Activated B cell treated with CpG ODN at 0.5 μM for 24 hours (primary cell): ENCODE measurements around the gene MACROD2. TPM values are rescaled to one million over a fixed set of nuclear protein-coding genes. Genes with fewer than 3 reads are reported as not detected.

ENCODE experiments used
- ATAC-seq: fragments of 200-7000 bp; cut with Tn5 transposase; one replicate; pipeline ENCODE4 v1.10.0; 2021; ENCODE audit warnings: low read depth, mild to moderate bottlenecking, moderate library complexity
- CTCF ChIA-PET: fragments of 350-600 bp; sonication (Branson Sonifier 250); formaldehyde crosslinking; loops from one replicate; lab custom pipeline; 2021; ENCODE audit warnings: antibody characterized with exemption; lab: Charles Lee
- POLR2A ChIA-PET: fragments of 350-600 bp; sonication (Branson Sonifier 250); formaldehyde crosslinking; loops from one replicate; lab custom pipeline; 2021; ENCODE audit warnings: antibody characterized with exemption; lab: Charles Lee
- DNase-seq: peaks from one replicate; pipeline ENCODE4 v3.0.0; 2022
- H3K27ac Mint-ChIP-seq: one replicate; pipeline ENCODE4 v1.8.0; 2020; ENCODE audit warnings: mixed read lengths
- H3K27me3 Mint-ChIP-seq: one replicate; pipeline ENCODE4 v1.8.0; 2021; ENCODE audit warnings: mixed read lengths
- H3K36me3 Mint-ChIP-seq: one replicate; pipeline ENCODE4 v1.8.0; 2021; ENCODE audit warnings: low read depth, mixed read lengths
- H3K4me1 Mint-ChIP-seq: one replicate; pipeline ENCODE4 v1.8.0; 2021; ENCODE audit warnings: mixed read lengths
- H3K4me3 Mint-ChIP-seq: one replicate; pipeline ENCODE4 v1.8.0; 2020; ENCODE audit warnings: mild to moderate bottlenecking, mixed read lengths
- H3K9me3 Mint-ChIP-seq: one replicate; pipeline ENCODE4 v1.8.0; 2020; ENCODE audit warnings: mixed read lengths
- CTCF ChIP-seq: fragments of 200-600 bp; IDR thresholded peaks from one replicate; pipeline ENCODE4 v1.8.0; 2022; ENCODE audit warnings: antibody characterized with exemption, mild to moderate bottlenecking
- intact Hi-C: fragments of 100-400 bp; cut with micrococcal nuclease; formaldehyde crosslinking; loops from one replicate; pipeline ENCODE4 v1.15.1; 2024
- total RNA-seq: library from RNA; stranded (reverse); gene quantifications from 2 replicates; pipeline ENCODE4 v1.2.3, GENCODE V29; 2022

The MACROD2 gene
- total RNA-seq, 1 donor from 2014 or later: 55.1 TPM

- DNase-seq (no peak), ATAC-seq (no peak)
- Mint-ChIP-seq H3K36me3 (no peaks in the 10 kb centered on the region), H3K4me3 (no peak overlapping the region), H3K9me3 (no peaks in the 10 kb centered on the region), H3K27me3 (peaks cover 9% of the 10 kb centered on the region), H3K27ac (no peak overlapping the region), H3K4me1 (no peaks in the 10 kb centered on the region)
- ChIA-PET POLR2A (no interaction called here), CTCF (interaction anchor here (0.6 kb wide), 1 partner anchor 373 kb away, joined by 3 read pairs; no protein-coding TSS in a partner anchor)
- TF ChIP-seq CTCF: no peak
- intact Hi-C loops: no loop called here
Measured at GRCh38 chr20:14193443-14193842, 198.1 kb downstream of the MACROD2 start.

DNA sequence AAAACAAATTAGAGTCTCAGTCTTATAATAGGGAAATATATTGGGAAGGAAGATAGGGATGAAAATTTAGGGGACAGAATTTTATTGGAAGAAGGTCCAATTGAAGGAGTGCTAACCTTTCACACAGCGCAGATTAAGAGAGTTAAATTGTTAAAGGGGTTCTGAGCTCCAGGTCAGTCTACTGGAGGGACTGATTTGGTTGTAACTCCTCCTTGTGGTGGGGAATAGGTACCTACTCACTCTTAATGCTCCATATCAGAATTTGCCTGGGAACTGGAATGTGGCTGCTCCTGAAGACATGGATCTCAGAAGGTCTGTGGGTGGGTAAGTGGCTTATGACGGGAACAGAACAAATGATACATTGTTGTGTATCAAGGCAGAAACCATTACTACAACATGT is 198.6 kb downstream of the MACROD2 start:
- Mint-ChIP-seq H3K4me1 (no peaks in the 10 kb centered on the region), H3K4me3 (no peak overlapping the region)

GRCh38 chr20:14197097-14197496 is 201.8 kb downstream of the MACROD2 start:
- H3K27me3 Mint-ChIP-seq: peaks cover 7% of the 10 kb centered on the region
- no peaks in the 10 kb centered on the region for H3K9me3 Mint-ChIP-seq
- ChIA-PET POLR2A (no interaction called here), CTCF (no interaction called here)
- H3K36me3 Mint-ChIP-seq: no peaks in the 10 kb centered on the region
- ATAC-seq (no peak), DNase-seq (no peak)
- no peaks in the 10 kb centered on the region for H3K4me1 Mint-ChIP-seq
- no peak overlapping the region for H3K27ac Mint-ChIP-seq
- no peak overlapping the region for H3K4me3 Mint-ChIP-seq
- intact Hi-C loops: no loop called here
- no peak for TF ChIP-seq CTCF

More for the DNA sequence above, 198.6 kb downstream of the MACROD2 start:
- no peak for ATAC-seq
- Mint-ChIP-seq H3K9me3 (no peaks in the 10 kb centered on the region), H3K27me3 (peaks cover 9% of the 10 kb centered on the region), H3K36me3 (no peaks in the 10 kb centered on the region), H3K27ac (no peak overlapping the region)
- CTCF ChIA-PET: no interaction called here
- POLR2A ChIA-PET: no interaction called here
- no peak for TF ChIP-seq CTCF
- no peak for DNase-seq
- intact Hi-C loops: no loop called here

DNA sequence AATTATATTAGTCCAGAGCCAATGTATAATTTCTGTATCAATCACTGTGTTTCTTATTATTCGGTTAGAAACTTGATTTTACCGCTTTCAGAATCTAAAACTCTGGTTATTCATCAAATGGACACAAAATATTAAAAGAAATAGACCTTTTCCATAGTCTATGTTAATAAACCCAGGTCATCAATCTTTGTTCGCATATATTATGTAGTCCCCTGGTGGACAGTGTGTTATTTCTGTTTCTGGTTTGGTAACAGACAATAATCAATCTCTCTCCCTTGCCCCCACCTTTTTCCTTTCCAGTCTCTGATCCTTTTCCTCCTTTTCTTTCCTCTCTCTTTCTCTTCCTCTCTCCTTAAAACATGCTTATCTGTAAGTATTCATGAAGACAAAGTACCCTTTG is 203.1 kb downstream of the MACROD2 start:
- Mint-ChIP-seq H3K4me1 (no peaks in the 10 kb centered on the region), H3K9me3 (peaks cover 3% of the 10 kb centered on the region), H3K27ac (no peak overlapping the region), H3K4me3 (no peak overlapping the region), H3K27me3 (peaks cover 7% of the 10 kb centered on the region), H3K36me3 (no peaks in the 10 kb centered on the region)
- no peak for TF ChIP-seq CTCF
- ATAC-seq: no peak
- ChIA-PET CTCF (no interaction called here), POLR2A (no interaction called here)
- no peak for DNase-seq
- intact Hi-C loops: no loop called here

DNA sequence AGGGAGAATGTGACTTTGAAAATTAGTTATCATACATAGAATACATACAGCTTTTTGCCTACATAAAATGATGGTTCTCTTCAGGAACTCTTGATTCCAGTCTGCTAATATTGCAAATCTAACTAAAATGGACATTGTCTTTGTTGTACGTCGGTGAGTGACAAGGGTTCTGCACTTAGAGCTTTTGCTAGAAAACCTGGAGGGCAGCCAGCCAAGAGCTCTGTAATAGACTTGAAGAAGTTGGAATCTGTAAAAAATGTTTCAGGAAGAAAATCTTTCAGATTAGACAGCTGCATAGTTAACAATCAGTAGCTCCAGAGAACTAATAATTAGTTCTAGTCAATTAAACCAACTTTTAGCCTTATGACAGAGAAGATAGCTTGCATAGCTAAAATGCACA is 203.8 kb downstream of the MACROD2 start:
- Mint-ChIP-seq H3K9me3 (peaks cover 3% of the 10 kb centered on the region), H3K27me3 (peaks cover 7% of the 10 kb centered on the region), H3K4me1 (no peaks in the 10 kb centered on the region), H3K36me3 (no peaks in the 10 kb centered on the region), H3K4me3 (no peak overlapping the region), H3K27ac (no peak overlapping the region)
- ChIA-PET CTCF (no interaction called here), POLR2A (no interaction called here)
- ATAC-seq (no peak), DNase-seq (no peak)
- no peak for TF ChIP-seq CTCF
- intact Hi-C loops: no loop called here
